Glutamatergic neuron (in vitro differentiated cells): ENCODE measurements around the gene PSMD7. TPM values are rescaled to one million over a fixed set of nuclear protein-coding genes. Genes with fewer than 3 reads are reported as not detected.

Experiments
- DNase-seq: peaks from one replicate; pipeline ENCODE4 v3.0.0; 2022
- H3K27ac Mint-ChIP-seq: one replicate; pipeline ENCODE4 v1.8.0; 2020; ENCODE audit warnings: mild to moderate bottlenecking, mixed read lengths, inconsistent platforms; ENCODE audit not compliant: unreplicated experiment
- H3K27me3 Mint-ChIP-seq: one replicate; pipeline ENCODE4 v1.8.0; 2020; ENCODE audit warnings: mild to moderate bottlenecking, moderate library complexity, mixed read lengths, inconsistent platforms; ENCODE audit not compliant: unreplicated experiment
- H3K36me3 Mint-ChIP-seq: one replicate; pipeline ENCODE4 v1.8.0; 2020; ENCODE audit warnings: mild to moderate bottlenecking, mixed read lengths, inconsistent platforms; ENCODE audit not compliant: unreplicated experiment
- H3K4me1 Mint-ChIP-seq: one replicate; pipeline ENCODE4 v1.8.0; 2020; ENCODE audit warnings: mild to moderate bottlenecking, low read depth, mixed read lengths, inconsistent platforms; ENCODE audit not compliant: unreplicated experiment
- H3K4me3 Mint-ChIP-seq: one replicate; pipeline ENCODE4 v1.8.0; 2020; ENCODE audit warnings: mild to moderate bottlenecking, mixed read lengths, inconsistent platforms; ENCODE audit not compliant: unreplicated experiment
- H3K9me3 Mint-ChIP-seq: one replicate; pipeline ENCODE4 v1.8.0; 2020; ENCODE audit warnings: mild to moderate bottlenecking, moderate library complexity, mixed read lengths, inconsistent platforms; ENCODE audit not compliant: unreplicated experiment
- total RNA-seq: library from RNA; stranded (reverse); fragmentation: NEBNext Ultra II Directional; extraction: Animal tissue kit (Norgen Biotek cat#: 25700); gene quantifications from one replicate; pipeline ENCODE4 v1.2.1, GENCODE V29; 2021; ENCODE audit not compliant: unreplicated experiment
- TF ChIP-seq, protein P1 (sequence below): fragments of 200-600 bp; sonication (generic); IDR thresholded peaks from one replicate; pipeline ENCODE4 v1.5.0; 2021; ENCODE audit not compliant: partially characterized antibody, unreplicated experiment

The PSMD7 gene
- total RNA-seq, 1 donor from 2014 or later, result 95.0 TPM

DNA sequence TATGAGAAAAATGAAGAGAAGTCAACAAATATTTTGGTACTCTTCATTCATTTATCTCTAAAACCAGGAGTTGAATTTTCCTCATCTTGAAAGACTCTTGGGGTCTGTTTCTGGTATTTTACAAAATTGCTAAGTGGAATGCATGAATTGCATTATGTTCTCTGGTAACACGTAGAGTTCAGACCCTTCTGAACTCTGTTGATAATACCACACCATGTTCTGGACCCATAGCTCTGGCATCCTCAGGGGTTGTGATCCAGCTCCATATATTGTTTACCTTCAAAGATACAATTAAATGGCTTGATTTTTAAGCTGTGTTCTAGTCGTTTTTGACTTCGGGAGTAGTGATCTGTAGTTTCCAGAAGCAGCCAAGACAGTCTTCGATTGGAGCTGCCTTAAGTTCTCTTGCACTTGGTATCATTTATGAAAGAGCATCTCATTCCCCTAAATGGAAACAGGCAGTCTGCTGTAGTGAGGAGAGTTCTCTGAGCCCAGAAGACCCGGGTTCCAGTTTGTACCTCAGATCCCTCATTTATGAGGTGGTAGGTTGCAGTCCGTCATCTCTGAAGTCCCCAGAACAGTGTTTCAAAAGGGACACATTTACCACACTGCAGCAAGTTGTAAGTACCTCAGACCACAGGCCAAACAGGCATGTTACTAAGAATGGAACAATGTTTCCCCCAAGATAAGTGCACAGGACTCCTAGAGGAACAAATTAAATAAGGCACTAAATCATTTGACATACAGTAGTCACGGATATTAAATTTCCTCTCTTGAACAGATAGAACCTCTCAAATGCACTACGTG lies 9.6 kb downstream of the PSMD7 start:
- no peak overlapping the region for H3K4me3 Mint-ChIP-seq
- H3K27ac Mint-ChIP-seq, result no peak overlapping the region
- no peaks in the 10 kb centered on the region for H3K36me3 Mint-ChIP-seq
- H3K9me3 Mint-ChIP-seq, result peaks cover 3% of the 10 kb centered on the region
- H3K4me1 Mint-ChIP-seq, result no peaks in the 10 kb centered on the region
- no peak for DNase-seq
- no peaks in the 10 kb centered on the region for H3K27me3 Mint-ChIP-seq
- TF ChIP-seq, protein P1, sequence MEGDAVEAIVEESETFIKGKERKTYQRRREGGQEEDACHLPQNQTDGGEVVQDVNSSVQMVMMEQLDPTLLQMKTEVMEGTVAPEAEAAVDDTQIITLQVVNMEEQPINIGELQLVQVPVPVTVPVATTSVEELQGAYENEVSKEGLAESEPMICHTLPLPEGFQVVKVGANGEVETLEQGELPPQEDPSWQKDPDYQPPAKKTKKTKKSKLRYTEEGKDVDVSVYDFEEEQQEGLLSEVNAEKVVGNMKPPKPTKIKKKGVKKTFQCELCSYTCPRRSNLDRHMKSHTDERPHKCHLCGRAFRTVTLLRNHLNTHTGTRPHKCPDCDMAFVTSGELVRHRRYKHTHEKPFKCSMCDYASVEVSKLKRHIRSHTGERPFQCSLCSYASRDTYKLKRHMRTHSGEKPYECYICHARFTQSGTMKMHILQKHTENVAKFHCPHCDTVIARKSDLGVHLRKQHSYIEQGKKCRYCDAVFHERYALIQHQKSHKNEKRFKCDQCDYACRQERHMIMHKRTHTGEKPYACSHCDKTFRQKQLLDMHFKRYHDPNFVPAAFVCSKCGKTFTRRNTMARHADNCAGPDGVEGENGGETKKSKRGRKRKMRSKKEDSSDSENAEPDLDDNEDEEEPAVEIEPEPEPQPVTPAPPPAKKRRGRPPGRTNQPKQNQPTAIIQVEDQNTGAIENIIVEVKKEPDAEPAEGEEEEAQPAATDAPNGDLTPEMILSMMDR, result no peak

DNA sequence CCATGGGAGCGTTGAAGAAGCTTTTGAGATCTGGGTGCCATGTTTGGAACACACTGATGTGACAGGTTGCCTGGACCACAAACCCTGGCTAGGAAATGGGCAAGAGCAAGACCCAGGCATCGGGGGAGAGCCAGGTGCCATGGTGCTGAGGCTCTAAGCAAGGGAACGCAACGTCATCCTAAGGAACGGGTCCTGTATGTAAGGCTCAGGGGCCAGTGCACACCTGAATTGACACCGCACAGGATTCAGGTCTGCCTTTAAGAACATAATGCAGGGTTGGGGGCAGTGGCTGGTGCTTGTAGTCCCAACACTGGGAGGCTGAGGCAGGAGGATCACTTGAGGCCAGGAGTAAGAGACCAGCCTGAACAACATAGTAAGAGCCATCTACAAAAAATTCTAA lies 10.8 kb downstream of the PSMD7 start:
- TF ChIP-seq, protein P1, result no peak
- H3K36me3 Mint-ChIP-seq, result no peaks in the 10 kb centered on the region
- DNase-seq, result no peak
- no peak overlapping the region for H3K27ac Mint-ChIP-seq
- H3K4me1 Mint-ChIP-seq, result no peaks in the 10 kb centered on the region
- H3K9me3 Mint-ChIP-seq, result peaks cover 3% of the 10 kb centered on the region
- no peaks in the 10 kb centered on the region for H3K27me3 Mint-ChIP-seq
- H3K4me3 Mint-ChIP-seq, result no peak overlapping the region

DNA sequence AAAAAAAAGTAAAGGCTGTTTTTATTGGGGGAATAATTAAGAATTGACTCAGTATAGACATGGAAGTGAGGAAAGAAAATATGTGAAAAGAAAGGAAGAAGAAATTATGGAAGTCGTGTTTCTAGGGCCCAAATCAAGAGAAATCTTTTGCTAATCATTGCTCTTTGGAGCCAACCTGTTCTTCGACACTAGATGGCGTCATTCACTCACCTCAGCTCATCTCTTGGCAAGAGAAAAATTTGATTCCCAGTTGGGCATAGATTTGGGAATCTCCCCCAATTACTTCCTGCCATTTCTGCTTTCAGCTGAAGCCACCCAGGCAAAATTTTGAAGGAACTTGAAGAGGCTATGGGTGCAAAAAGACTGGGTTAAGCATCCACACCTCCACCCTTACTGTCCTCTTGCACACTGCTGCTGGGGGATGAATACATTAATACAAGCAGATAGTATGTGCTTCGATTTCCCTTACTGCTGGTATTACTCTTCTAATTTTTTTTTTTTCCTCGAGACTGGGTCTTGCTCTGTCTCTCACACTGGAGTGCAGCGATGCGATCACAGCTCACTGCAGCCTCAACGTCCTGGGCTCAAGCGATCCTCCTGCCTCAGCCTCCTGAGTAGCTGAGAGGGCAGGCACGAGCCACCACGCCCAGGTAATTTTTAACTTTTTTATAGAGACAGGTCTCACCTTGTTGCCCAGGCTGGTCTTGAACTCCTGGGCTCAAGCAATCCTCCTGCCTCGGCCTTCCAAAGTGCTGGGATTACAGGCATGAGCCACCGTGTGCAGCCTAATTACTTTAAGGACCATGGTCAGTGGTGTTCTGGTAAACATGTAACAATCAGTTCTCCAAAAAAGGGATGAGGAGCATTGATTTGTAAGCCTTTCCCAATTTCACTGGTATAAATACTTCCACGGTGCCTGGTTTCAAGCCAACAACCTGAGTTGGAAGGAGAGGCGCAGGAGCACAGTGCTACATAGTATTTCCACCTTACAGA lies 13.5 kb downstream of the PSMD7 start:
- TF ChIP-seq, protein P1, result peak; percentile 82
- DNase-seq, result no peak
- H3K27ac Mint-ChIP-seq, result no peak overlapping the region
- H3K36me3 Mint-ChIP-seq, result peaks cover 5% of the 10 kb centered on the region
- H3K4me1 Mint-ChIP-seq, result no peaks in the 10 kb centered on the region
- peaks cover 3% of the 10 kb centered on the region for H3K9me3 Mint-ChIP-seq
- no peak overlapping the region for H3K4me3 Mint-ChIP-seq
- no peaks in the 10 kb centered on the region for H3K27me3 Mint-ChIP-seq

DNA sequence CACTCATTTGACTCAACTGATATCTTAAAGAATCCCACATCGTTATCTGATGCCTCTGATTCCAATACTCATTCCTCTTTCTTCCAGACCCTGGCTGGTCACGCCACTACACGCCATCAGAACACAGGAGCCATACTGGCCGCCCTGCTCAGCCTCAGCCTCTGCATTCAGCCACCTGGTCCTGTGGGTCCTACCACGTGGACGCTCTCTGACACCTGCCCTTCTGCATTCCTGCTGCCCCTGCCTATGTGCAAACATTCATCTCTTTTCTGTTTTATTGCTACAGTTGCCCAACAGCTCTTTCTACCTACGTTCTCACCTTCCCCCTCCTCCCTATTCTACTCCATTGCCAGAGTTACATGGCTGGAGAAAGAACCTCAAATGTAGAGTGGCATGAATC lies 18.4 kb downstream of the PSMD7 start:
- Mint-ChIP-seq H3K36me3 (peaks cover 12% of the 10 kb centered on the region), H3K4me1 (no peaks in the 10 kb centered on the region), H3K9me3 (peaks cover 2% of the 10 kb centered on the region), H3K27me3 (no peaks in the 10 kb centered on the region), H3K4me3 (no peak overlapping the region), H3K27ac (no peak overlapping the region)
- DNase-seq, result no peak
- TF ChIP-seq, protein P1, result no peak
